ELR (cell line): ENCODE measurements around the gene HDAC1.
A peak's percentile ranks its signal among the peaks of the same experiment; 100 is the strongest.
"Not testable (repeated sequence)": the region's sequence is repeated elsewhere in the genome, so short reads cannot be mapped to it uniquely, and the experiment has no call there.

Source experiments
- DNase-seq: peaks from one replicate; pipeline ENCODE4 v3.0.0-alpha.2; 2015; ENCODE audit warnings: low read depth

Gene HDAC1

DNA sequence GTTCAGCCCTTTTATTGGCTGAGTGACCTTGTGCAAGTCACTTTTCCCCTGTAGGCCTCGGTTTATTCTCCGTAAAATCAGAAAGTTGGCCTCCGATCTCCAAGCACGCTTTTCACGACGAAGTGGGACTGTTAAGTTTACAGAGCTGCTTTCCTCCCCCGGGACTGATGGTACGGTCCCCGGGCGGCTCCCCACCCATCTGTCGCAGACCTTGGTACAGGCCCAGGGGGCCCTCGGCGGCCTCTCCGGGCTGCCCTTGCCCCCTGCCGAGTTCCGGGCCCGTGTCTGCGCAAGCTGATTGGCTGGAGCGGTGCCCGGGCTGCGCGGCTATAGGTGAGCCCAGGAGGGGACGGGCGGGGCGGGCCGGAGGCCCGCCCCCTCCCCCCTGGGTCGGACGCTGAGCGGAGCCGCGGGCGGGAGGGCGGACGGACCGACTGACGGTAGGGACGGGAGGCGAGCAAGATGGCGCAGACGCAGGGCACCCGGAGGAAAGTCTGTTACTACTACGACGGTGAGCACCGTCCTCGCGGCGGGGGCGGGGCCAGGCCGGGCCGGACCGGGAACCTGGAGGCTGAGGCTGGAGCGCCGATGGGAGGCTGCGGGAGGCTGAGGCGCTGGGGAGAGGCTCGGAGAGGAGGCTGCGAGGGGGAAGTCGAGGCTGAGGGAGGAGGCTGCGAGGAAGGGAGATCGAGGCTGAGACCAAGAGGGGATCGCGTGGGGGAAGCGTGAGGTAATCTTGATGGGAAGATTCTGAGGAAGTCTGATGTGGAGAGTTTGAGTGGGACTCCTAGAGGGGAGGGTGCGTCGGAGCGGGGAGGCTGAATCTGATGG is at the start of gene HDAC1:
TSS of gene HDAC1 (plus strand) at position 376 of the 831 bp plus-strand sequence. CDS start at position 463, 87 bp downstream.
- DNase-seq, result peak; percentile 96

DNA sequence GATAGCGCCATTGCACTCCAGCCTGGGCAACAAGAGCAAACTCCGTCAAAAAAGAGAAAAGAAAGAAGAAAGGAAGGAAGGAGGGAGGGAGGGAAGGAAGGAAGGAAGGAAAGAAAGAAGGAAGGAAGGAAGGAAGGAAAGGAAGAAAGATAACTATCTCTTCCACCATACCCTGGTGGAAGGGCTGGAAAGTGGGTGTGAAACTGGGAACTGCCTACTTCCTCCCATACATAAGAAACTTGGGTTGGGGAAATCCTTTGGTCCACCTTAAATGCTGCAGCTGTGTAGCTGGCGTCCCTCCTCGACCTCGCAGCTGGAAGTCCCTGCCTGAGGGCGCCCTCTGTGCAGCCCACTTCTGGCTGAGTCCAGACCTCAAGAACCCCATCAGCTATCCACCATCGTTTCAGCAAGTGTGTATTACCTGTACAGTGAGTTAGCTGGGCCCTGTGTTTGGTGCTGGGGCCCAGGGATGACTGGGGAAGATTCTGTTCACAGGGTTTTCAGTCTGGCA is 49.5 kb upstream of the HDAC1 start:
- peak; percentile 43 for DNase-seq

DNA sequence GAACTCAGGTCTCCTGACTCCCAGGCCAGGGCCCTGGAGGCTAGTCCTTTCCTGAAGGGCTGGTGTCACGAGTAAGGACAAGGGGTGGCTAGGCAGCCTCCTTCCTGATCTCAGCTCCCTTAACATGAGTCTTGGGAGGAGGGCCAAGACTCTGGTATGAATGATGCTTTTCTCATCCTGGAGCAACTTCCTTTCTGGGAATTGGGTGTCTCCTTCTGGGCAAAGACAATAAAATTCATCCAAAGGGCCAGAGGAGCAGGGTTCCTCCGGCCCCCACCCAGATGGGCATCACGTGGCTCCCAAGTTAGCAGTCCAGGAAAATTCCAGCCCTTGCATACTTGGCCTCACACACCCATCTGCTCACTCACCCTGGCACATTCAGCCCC is 45.0 kb upstream of the HDAC1 start, which contains the start of gene FAM167B:
TSS of gene FAM167B (plus strand) at position 335 of the 386 bp plus-strand sequence. CDS start 200 bp downstream, outside the sequence.
- DNase-seq, result peak; percentile 63

DNA sequence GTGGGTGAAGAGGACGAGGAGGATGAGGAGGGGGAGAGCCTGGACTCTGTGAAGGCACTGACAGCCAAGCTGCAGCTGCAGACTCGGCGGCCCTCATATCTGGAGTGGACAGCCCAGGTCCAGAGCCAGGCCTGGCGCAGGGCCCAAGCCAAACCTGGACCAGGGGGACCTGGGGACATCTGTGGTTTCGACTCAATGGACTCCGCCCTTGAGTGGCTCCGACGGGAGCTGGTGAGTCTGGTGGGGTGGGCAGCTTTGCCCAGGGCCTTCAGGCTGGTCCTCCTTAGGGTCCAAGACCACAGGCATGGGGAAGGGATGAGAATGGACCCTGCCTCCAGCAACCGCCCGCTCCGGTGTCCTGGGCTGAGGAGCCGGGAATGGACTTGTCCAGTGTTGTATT is 44.4 kb upstream of the HDAC1 start:
- no peak for DNase-seq

DNA sequence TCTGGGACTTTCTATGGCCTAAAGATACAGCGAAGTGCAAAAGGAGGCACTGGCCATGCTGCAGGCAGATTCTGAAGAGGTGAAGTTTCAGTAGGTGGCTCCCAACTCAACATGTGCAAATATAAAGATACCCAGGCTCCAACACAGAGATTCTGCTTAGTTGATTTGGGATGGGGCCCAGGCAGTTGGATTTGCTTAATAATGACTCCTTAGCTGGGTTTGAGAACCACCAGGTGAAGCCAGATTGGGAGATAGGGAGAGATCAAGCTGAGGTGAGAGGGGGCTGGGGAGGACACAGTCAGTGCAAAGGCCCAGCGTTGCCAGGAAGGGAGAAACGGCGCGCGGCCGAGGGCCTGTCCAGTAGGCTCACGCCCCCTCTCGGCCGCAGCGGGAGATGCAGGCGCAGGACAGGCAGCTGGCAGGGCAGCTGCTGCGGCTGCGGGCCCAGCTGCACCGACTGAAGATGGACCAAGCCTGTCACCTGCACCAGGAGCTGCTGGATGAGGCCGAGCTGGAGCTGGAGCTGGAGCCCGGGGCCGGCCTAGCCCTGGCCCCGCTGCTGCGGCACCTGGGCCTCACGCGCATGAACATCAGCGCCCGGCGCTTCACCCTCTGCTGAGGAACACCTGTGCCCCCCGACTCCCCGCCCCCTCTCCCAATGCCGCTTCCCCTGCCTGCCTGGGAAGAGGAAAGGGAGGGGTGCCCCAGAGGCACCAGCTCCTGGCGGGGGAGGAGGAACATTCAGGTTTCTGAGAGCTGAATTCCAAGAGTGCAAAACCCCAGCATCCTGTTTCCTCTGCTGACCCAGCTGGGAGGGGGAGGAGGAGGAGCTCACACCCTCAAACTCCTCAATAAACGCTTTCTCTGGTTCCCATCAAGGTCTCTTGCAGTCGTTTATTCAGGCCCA is 43.6 kb upstream of the HDAC1 start:
- DNase-seq, result peak; percentile 69

DNA sequence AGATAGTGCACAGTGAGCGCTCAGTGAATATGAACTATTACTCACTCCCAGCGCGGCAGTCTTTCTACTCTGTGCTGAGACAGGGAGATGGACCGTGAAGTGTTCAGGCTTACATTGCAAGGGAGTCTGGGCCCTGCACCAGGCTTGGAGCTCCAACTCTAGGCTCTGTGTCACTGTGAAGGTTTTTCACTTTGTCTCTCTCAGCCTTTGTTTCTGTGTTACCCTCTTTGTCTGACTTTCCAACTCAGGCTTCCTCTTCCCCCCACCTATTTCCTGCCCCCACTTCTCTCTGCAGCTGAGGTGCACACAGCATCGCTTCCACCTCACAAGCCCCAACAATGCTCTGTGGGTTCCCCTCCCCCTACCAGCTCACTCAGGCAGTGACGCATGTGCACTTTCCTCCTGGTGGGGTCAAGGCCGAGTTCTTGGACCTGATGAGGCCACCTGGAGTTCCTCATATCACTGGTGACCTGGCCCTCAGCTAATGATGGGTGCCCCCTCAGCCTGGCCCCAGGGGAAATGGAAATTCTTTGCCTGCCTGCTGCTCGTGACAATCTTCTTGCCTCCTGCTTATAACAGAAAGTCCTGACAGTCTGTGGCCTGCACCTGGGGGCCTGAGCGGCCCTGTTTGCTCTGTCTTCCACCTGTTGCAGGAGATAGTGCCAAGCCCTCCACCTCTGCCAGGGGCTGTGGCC is 41.9 kb upstream of the HDAC1 start:
- DNase-seq, result peak; percentile 66

DNA sequence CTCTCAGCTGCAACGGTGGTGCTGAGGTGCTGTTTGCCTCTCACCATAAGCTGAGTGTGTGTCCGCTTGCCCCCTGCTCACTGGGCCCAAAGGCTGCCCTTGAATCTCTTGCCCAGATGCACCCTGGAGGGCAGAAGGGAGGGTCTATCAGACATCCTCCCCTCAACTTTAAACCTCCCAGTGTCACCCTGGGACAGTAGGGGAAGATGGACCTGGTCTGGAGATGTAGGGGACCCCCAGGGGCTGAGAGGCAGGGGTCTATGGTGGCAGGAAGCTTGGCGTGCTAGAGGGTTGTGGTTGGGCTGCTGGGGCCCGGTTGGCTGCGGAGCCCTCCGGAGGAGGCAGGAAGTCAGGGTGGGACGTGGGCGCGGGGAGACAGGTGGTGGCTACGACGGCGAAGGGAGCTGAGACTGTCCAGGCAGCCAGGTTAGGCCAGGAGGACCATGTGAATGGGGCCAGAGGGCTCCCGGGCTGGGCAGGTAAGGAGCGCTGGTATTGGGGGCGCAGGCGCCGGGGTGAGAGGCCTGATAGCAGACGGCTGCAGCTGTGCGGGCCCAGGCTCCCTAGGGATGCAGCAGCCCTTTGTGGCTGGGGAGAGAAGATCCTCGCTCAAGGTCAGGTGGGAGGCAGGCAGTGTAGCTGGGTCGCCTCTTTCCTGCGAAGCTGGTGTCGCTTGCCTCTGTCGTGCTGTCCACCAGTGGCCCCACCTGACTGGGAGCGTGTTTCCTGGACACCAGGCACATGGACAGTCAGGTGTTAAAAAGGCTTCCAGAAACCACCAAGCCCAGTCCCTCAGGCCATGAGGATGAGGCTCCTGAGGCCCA is 40.8 kb upstream of the HDAC1 start, which contains the start of gene LCK:
TSS of gene LCK (plus strand) at position 373 of the 824 bp plus-strand sequence. CDS start 23,065 bp downstream, outside the sequence.
- DNase-seq, result no peak

DNA sequence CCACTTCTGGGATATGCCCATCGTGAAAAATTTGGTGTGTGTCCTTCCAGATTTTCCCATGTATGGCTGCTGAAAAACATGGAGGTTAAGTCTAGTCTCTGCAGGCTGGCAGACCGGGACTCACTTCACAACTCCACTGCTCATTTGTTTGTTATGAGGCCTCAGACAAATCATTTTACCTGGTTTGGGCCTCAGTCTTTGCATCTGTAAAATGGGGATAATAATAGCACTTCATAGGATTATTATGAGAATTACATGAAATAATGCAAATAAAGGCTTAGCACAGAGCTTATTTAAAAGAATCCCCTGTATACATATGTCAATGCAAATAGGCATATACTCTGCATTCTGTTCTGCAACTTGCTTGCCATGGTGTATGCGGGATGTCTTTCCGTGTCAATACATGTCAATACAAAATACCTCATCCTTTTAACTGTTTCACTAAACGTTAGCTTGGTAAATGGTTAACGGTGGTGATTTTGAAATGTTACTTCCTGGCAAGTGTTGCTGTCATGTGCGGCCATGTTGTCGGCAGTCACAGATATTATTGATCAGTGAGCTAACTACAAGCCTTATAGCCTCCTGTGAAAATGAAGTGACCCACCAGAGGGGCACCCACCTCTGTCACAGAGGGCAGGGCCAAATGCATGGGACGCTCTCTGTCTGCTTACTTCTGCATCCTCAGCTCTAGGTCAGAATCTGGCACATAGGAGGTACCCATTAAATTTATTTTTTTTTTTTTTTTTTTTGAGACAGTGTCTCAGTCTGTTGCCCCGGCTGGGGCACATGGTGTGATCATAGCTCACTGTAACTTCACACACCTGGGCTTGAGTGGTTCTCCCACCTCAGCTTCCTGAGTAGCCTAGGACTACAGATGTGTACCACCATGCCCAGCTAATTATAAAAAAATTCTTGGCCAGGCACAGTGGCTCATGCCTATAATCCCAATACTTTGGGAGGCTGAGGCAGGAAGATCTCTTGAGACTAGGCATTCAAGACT is 36.5 kb upstream of the HDAC1 start:
- DNase-seq, result no peak

DNA sequence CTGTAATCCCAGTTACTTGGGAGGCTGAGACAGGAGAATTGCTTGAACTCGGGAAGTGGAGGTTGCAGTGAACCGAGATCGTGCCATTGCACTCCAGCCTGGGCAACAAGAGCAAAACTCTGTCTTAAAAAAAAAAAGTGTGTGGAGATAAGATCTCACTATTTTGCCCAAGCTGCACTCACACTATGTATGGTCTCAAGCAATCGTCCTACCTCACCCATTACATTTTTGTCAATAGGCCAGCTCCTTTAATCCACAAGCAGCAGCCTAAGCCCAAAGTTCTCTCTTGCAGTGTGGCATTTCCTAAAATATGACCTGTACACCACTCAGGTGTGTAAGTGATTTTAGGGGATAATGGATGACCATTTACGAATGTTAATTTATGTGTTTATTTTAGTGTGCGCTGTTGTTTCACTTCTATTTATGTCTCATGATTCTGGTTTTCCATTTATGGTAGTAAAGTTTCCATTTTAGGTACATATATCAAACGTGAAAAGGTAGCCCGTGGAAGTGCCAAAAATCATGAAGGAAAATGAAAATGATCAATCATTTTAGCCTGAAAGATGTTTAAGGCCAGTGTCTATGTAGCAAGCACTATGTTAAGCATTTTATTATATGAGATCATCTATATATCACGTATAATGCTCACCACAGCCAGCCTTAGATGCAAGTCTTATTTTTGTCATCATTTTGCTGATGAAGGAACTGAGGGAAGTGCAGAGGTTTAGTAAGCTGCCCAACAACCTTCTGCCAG is 35.2 kb upstream of the HDAC1 start:
- no peak for DNase-seq

DNA sequence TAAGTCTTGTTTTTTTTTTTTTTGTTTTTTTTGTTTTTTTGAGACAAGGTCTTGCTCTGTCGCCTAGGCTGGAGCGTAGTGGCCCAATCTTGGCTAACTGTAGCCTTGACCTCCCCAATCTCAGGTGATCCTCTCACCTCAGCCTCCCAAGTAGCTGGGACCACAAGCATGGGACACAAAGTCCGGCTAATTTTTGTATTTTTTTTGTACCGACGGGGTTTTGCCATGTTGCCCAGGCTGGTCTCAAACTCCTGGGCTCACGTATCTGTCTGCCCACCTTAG is 34.7 kb upstream of the HDAC1 start:
- DNase-seq, result no peak

DNA sequence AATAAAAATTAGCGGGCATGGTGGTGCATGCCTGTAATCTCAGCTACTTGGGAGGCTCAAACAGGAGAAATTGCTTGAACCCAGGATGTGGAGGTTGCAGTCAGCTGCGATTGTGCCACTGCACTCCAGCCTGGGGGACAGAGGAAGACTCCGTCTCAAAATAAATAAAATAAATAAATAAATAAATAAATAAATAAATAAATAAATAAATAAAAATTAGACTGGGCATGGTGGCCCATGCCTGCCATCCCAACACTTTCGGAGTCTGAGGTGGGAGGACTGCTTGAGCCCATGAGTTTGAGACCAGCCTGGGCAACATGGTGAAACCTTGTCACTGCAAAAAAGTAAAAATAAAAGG is 28.7 kb upstream of the HDAC1 start:
- not testable (repeated sequence) for DNase-seq

DNA sequence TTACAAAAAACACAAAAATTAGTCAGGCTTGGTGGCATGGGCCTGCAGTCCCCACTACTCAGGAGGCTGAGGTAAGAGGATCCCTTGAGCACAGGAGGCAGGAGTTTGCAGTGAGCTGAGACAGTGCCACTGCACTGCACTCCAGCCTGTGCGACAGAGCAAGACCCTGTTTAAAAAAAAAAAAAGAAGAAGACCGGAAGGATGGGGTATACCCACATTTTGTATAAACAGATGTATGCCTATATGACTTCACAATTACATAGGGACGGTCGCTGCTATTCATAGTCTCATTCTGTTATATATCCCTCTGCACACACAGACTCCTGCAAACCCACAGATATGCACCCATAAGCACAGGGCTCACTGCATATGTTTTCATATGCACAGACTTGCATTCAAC is 28.1 kb upstream of the HDAC1 start:
- no peak for DNase-seq

DNA sequence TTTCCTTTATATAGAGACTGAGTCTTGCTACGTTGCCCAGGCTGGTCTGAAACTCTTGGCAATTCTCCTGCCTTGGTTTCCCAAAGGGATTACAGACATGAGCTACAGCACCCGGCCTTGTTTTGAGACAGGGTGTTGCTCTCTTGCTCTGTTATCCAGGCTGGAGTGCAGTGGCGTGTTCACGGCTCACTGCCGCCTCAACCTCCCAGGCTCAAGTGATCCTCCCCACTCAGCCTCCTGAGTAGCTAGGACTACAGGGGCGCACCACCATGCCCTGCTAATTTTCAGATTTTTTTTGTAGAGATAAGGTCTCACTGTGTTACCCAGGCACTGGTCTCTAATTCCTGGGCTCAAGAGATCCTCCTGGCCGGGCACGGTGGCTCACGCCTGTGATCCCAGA is 26.0 kb upstream of the HDAC1 start:
- DNase-seq, result no peak

DNA sequence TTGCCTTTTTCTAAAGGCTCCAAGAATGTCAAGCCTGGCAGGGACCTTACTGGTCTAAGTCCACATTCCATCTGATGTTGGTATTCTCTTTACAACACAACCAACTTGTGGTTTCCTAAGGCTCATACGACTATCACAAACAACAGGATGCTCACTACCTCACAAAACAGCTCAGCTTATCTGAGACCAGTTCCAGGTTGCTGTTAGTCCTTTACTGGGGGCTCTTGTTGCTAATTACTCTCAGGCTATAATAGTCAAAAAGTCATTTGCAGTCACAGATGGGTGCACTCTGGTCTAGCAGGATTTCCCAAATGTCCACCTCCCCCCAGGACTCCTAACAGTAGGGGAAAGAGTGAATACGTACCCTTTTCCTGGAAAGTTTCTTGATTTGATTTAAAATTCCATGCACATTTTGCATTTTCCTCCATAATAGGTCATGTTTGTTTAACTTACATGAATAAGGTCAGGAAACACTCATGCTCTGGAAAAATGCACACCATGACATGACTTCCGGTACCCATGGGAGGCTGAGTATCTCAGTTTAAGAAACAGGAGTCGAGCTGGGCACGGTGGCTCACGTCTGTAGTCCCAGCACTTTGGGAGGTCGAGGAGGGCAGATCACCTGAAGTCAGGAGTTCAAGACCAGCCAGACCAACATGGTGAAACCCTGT is 24.8 kb upstream of the HDAC1 start:
- peak; percentile 72 for DNase-seq

DNA sequence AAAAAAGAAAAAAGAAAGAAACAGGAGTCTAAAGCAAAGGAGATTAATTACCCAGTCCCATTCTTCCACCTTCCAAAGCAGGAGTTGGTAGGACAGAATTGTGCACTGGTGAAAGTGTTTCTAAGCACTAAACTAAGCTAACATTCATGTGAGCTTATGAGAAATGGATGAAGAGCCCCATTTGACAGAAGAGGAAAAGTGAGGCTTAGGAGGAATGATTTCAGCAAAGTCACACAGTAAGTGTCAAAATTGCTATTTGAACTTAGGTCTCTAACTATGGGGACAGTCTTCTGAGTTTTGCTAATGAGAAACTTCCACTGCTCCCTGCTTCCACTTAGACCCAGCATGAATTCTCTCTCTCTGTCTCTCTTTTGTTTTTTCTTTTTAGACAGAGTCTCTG is 22.1 kb upstream of the HDAC1 start:
- DNase-seq, result no peak

DNA sequence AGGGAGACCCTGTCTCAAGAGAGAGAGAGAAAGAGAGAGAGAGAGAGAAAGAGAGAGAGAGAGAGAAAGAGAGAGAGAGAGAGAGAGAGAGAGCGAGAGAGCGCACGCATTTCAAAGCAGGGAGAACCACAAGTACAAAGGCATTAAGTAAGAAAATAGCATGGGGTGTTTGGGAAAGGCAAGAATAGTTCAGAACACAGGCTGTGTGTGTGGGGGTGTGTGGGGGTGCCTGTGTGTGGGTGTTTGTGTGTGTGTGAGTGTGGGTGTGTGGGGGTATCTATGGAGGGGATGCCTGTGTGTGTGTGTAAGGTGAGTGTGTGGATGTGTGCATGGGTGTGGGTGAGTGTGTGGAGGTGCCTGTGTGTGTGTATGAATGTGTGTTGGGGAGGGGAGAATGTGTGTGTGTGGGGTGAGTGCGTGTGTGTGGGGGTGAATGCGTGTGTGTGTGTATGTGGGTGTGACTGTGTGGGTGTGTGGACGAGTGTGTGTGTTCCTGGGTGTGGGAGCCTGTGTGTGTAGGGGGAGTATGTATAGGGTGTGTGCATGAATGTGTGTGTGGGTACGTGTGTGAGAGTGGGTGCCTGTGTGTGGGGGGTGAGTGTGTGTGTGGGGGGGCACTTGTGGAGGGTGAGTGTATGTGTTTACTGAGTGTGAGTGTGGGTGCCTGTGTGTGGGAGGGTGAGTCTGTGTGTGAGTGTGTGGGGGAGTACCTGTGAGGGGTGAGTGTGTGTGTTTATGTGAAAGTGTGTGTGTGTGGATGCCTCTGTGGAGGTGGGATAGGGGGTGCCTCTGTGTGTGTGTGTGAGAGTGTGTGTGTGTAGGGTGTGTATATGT is 19.1 kb upstream of the HDAC1 start:
- DNase-seq, result no peak

DNA sequence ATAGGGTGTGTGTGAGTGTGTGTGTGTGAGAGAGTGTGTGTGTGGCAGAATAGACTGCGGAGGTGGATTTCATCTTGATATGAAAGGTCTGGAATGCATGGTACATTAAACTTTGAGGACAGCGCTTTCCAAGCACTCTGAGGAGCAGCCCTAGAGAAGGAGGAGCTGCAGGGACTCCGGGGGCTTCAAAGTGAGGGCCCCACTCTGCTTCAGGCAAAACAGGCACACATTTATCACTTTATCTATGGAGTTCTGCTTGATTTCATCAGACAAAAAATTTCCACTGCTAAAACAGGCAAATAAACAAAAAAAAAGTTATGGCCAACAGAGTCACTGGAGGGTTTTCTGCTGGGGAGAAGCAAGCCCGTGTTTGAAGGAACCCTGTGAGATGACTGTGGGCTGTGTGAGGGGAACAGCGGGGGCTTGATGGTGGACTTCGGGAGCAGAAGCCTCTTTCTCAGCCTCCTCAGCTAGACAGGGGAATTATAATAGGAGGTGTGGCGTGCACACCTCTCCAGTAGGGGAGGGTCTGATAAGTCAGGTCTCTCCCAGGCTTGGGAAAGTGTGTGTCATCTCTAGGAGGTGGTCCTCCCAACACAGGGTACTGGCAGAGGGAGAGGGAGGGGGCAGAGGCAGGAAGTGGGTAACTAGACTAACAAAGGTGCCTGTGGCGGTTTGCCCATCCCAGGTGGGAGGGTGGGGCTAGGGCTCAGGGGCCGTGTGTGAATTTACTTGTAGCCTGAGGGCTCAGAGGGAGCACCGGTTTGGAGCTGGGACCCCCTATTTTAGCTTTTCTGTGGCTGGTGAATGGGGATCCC is 18.3 kb upstream of the HDAC1 start:
- peak; percentile 39 for DNase-seq
